Measurements from ENCODE around the gene GPR137.

GRCh38 chr11:64238076-64238475, 47.6 kb upstream of the GPR137 start:
- TF ChIP-seq CTCF (IDR thresholded peaks at IDR 0.05; ENCODE audit: low read depth, low read length, poor library complexity, severe bottlenecking) (no peak), EZH2phosphoT487 (IDR thresholded peaks at IDR 0.05; ENCODE audit: borderline replicate concordance, low read length) (no peak)
